ENCODE results near the gene FAM209B.

DNA sequence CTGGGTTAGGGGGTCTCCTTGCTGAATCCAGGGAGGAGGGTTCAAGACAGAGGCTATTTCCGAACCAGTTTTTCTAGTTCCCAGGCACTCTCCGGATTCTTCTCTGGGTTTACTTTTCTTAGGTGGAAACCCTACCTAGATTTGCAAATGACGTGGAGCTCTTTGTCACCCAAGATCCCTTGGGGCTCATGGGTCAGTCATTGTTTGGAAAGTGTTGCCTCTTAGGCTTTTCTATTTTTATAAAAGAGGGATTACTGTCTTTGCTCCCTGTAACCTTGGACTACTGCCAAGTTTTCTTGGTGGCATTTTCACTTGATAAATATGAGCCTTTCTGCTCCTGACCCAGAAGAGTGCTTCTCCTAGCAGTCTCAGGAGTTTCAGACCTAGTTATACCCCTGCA, 33.6 kb downstream of the FAM209B start:
- TF ChIP-seq POLR2AphosphoS5 (IDR thresholded peaks at IDR 0.05; ENCODE audit: borderline replicate concordance, low read depth, low read length) (no peak), EZH2 (IDR thresholded peaks at IDR 0.05) (no peak)
